Measurements from ENCODE around the gene LIPF. TPM values are rescaled to one million over a fixed set of nuclear protein-coding genes. Genes with fewer than 3 reads are reported as not detected.

The LIPF gene
- total RNA-seq, 1 experiment from 2014 or later = not detected

DNA sequence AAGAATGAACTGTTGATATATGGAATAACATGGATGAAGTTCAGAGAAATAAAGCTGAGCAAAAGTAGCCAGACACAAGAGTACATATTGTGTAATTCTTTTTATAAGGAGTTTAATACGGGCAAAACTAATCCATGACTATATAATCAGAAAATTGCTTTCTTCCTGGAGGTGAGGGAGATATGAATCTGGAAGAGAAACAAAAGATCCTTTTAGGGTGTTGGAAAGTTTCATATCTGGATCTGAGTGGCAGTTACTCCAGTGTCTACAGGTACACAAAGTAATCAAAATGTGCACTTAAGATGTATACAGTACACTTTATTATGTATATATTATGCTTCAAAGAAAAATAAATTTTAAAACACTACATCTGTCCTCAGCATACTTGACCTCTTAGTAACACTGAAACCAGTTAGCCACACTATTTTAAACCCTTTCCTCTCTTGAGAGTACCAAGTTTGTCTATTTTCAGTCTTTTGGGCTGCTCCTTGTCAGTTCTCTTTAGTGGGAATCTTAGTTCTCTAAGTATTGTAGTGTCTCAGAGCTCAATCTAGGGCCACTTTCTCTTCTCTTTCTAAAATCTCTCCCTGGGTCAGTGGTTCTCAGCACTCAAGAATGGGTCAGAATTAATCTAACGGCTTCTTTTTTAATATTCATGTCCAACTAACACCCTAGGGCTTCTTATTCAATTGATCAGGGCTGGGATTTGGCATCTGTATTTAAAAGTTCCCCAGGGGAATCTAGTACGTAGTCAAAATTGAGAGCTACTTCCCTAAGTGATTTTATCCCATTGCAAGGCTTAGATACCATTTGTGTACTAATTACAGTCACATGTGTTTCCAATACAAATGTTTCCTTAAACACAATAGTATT, 4.3 kb upstream of the LIPF start:
- H2BK5ac ChIP-seq (ENCODE audit: insufficient read length, low read length) = no peak overlapping the region
- H3K27ac Mint-ChIP-seq = no peak overlapping the region
- H4K5ac ChIP-seq (ENCODE audit: insufficient read length, low read depth, low read length) = no peak overlapping the region
- no peak overlapping the region for H3K18ac ChIP-seq (ENCODE audit: insufficient read length, low read depth, low read length)
- H3K4me3 Mint-ChIP-seq = no peak overlapping the region
- TF ChIP-seq, protein P1, sequence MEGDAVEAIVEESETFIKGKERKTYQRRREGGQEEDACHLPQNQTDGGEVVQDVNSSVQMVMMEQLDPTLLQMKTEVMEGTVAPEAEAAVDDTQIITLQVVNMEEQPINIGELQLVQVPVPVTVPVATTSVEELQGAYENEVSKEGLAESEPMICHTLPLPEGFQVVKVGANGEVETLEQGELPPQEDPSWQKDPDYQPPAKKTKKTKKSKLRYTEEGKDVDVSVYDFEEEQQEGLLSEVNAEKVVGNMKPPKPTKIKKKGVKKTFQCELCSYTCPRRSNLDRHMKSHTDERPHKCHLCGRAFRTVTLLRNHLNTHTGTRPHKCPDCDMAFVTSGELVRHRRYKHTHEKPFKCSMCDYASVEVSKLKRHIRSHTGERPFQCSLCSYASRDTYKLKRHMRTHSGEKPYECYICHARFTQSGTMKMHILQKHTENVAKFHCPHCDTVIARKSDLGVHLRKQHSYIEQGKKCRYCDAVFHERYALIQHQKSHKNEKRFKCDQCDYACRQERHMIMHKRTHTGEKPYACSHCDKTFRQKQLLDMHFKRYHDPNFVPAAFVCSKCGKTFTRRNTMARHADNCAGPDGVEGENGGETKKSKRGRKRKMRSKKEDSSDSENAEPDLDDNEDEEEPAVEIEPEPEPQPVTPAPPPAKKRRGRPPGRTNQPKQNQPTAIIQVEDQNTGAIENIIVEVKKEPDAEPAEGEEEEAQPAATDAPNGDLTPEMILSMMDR (conservative IDR thresholded peaks at IDR 0.05) = no peak
- H3K27me3 ChIP-seq (ENCODE audit: insufficient read depth, low read length) = no peaks in the 10 kb centered on the region
- H3K79me1 ChIP-seq (ENCODE audit: insufficient read depth, low read depth, low read length, poor library complexity, severe bottlenecking) = no peaks in the 10 kb centered on the region
- no peaks in the 10 kb centered on the region for H3K79me2 ChIP-seq (ENCODE audit: insufficient read depth, low read length)
- no CpG with 5 or more reads among the region's 3 CpGs for WGBS (ENCODE audit: extremely low coverage, insufficient read length, low lambda C conversion rate)
- H3K4ac ChIP-seq (ENCODE audit: low read depth, low read length) = no peak overlapping the region
- no peak overlapping the region for H2BK20ac ChIP-seq (ENCODE audit: low read depth, low read length, poor library complexity, severe bottlenecking)
- no peak overlapping the region for H2BK15ac ChIP-seq (ENCODE audit: low read depth, low read length)
- H4K91ac ChIP-seq (ENCODE audit: insufficient read length, low read depth, low read length) = no peak overlapping the region
- no peak overlapping the region for H2BK120ac ChIP-seq (ENCODE audit: low read depth, low read length, poor library complexity, severe bottlenecking)
- peaks cover 4% of the 10 kb centered on the region; the same call in 1 of the 2 replicates for H3K27me3 Mint-ChIP-seq (ENCODE audit: low read depth)
- no peak overlapping the region for H3K4me2 ChIP-seq (ENCODE audit: insufficient read depth, insufficient read length, low read length)
- H2AFZ ChIP-seq (ENCODE audit: low read length) = no peak overlapping the region
- no peak overlapping the region for H3K9ac ChIP-seq (ENCODE audit: extremely low read depth, insufficient read length, low read length)
- H3K4me1 ChIP-seq (ENCODE audit: insufficient read depth, low read length) = no peaks in the 10 kb centered on the region
- no peak overlapping the region for H3K27ac ChIP-seq (ENCODE audit: insufficient read length, low read depth, low read length)
- H4K8ac ChIP-seq (replicated peaks; ENCODE audit: insufficient read length, low read depth, low read length) = no peak overlapping the region
- no peak overlapping the region for H2BK12ac ChIP-seq (ENCODE audit: insufficient read length, low read depth, low read length)
- H3K56ac ChIP-seq (ENCODE audit: insufficient read length, low read depth, low read length) = no peak overlapping the region
- no peak for DNase-seq
- no peaks in the 10 kb centered on the region for H3K36me3 Mint-ChIP-seq (ENCODE audit: insufficient read depth in 1 of 3, low read depth in 3 of 3)
- no peak overlapping the region for H2AK5ac ChIP-seq (ENCODE audit: insufficient read length, low read length)
- no peak overlapping the region for H3K14ac ChIP-seq (ENCODE audit: insufficient read depth, low read length)
- no peaks in the 10 kb centered on the region for H3K23me2 ChIP-seq (ENCODE audit: insufficient read length, low read depth, low read length, poor library complexity, severe bottlenecking)
- peaks cover 0 to 3% of the 10 kb centered on the region in 2 experiments; a peak in 1 of 5 replicates for H3K9me3 Mint-ChIP-seq
- no peaks in the 10 kb centered on the region for H4K20me1 ChIP-seq (ENCODE audit: control insufficient read depth, insufficient read depth, insufficient read length)
- H3K4me1 Mint-ChIP-seq = no peaks in the 10 kb centered on the region
- H3K23ac ChIP-seq (ENCODE audit: insufficient read length, low read depth, low read length) = no peak overlapping the region
- H3K9me3 ChIP-seq (ENCODE audit: control insufficient read depth, low read depth, low read length) = no peaks in the 10 kb centered on the region
- H3T11ph ChIP-seq (ENCODE audit: low read length) = no peak overlapping the region
